ENCODE data around the gene POLD1. TPM values are rescaled to one million over a fixed set of nuclear protein-coding genes. Genes with fewer than 3 reads are reported as not detected.

The POLD1 gene
- total RNA-seq, 2 experiments from 2014 or later: 119 to 233 TPM

DNA sequence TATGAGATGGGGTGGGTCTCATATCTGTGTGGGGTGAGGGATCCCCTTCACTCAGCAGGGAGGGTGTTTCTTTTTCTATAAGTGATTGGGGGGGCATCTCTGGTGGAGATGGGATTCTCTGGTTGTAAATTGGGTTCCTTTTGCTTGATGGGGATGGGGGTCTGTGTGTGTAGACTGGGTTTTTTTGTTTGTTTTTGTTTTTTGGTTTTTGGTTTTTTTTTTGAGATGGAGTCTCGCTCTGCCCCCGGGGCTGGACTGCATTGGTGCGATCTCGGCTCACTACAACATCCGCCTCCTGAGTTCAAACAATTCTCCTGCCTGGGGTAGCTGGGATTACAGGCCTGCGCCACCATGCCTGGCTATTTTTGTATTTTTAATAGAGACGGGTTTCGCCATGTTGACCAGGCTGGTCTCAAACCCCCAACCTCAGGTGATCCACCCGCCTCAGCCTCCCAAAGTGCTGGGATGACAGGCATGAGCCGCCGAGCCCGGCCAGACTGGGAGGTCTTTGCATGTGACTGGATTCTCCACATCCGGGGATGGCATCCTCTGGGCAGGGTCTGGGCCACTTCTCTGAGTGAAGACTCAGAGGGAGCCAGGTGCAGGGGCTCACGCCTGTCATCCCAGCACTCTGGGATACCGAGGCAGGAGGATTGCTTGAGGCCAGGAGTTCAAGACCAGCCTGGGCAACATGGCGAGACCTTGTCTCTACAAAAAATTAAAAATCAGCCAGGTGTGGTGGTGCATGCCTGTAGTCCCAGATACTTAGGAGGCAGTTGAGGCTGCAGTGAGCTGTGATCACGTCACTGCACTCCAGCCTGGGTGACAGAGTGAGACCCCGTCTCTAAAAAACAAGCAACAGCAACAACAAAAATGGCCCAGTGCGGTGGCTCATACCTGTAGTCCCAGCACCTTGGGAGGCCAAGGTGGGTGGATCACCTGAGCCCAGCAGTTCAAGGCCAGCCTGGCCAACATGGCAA, 49.3 kb downstream of the POLD1 start:
- BruUV-seq (replicated peaks): no TSS peak
- peak overlapping the region; percentile 96 for H3K4me2 ChIP-seq (ENCODE audit: low read length)
- no peak for TF ChIP-seq EZH2phosphoT487 (IDR thresholded peaks at IDR 0.05; ENCODE audit: borderline replicate concordance, low read depth, low read length)
- no peak for TF ChIP-seq CTCF (conservative IDR thresholded peaks at IDR 0.05; ENCODE audit: low read length)
- no peaks in the 10 kb centered on the region for H3K9me2 ChIP-seq (ENCODE audit: insufficient read depth, low read length)
- H3K4me3 ChIP-seq (ENCODE audit: low read depth, low read length, poor library complexity, severe bottlenecking): peak overlapping the region; percentile 68
- peak; percentile 55 for DNase-seq (ENCODE audit: low spot score)
- no peaks in the 10 kb centered on the region for H4K20me1 ChIP-seq (ENCODE audit: insufficient read depth, low read length)
- peaks cover 81% of the 10 kb centered on the region for H3K4me1 ChIP-seq (ENCODE audit: insufficient read depth, low read length, poor library complexity, severe bottlenecking)
- H2AFZ ChIP-seq (ENCODE audit: low read length): peak overlapping the region; percentile 45; the same call in 1 of the 2 replicates
- intact Hi-C loops (cut with micrococcal nuclease; ENCODE audit: unreplicated experiment): loop anchor here (1.0 kb wide), 2 partner anchors 18 to 28 kb away; no protein-coding TSS in a partner anchor
- ChIA-PET CTCF (ENCODE audit: unreplicated experiment) (no interaction called here), POLR2A (no interaction called here)
- H3K79me2 ChIP-seq (ENCODE audit: insufficient read depth, low read depth, low read length): no peaks in the 10 kb centered on the region
- H3K9me3 ChIP-seq (ENCODE audit: low read length): no peaks in the 10 kb centered on the region
- peak overlapping the region; percentile 87 for H3K27ac ChIP-seq (ENCODE audit: low read depth, low read length, poor library complexity, severe bottlenecking)
- H3K36me3 ChIP-seq (ENCODE audit: insufficient read depth, low read length): peaks cover 11% of the 10 kb centered on the region

DNA sequence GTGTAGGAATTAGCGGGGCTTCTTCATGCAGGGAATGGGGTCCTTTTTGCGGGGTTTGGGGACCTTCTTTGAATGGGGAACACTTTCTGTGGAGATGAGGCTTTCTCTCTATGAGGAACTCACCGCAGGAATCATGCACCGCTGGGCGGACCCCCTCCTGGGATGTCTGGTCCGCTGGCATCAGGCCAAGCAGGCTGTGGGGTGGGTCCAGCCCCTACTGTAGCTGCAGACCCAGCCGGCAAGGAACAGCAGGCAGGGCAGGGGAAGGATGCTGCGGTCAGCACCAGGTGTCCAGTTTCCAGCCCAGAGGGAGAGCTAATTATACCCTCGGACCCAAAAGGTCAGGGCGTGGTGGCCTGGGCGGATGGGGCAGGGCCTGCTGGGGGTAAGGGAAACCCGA, 50.4 kb downstream of the POLD1 start:
- H3K4me2 ChIP-seq (ENCODE audit: low read length): peak overlapping the region; percentile 96
- intact Hi-C loops (cut with micrococcal nuclease; ENCODE audit: unreplicated experiment): loop anchor here (1.0 kb wide), 2 partner anchors 19 to 27 kb away; no protein-coding TSS in a partner anchor
- H2AFZ ChIP-seq (ENCODE audit: low read length): no peak overlapping the region
- H4K20me1 ChIP-seq (ENCODE audit: insufficient read depth, low read length): no peaks in the 10 kb centered on the region
- ChIA-PET CTCF (ENCODE audit: unreplicated experiment) (no interaction called here), POLR2A (no interaction called here)
- peaks cover 70% of the 10 kb centered on the region for H3K4me1 ChIP-seq (ENCODE audit: insufficient read depth, low read length, poor library complexity, severe bottlenecking)
- 0 out of 2 replicates have a peak, but pooled peaks cover under 1% of the 10 kb centered on the region for H3K36me3 ChIP-seq (ENCODE audit: insufficient read depth, low read length)
- H3K79me2 ChIP-seq (ENCODE audit: insufficient read depth, low read depth, low read length): no peaks in the 10 kb centered on the region
- no peaks in the 10 kb centered on the region for H3K9me2 ChIP-seq (ENCODE audit: insufficient read depth, low read length)
- BruUV-seq (replicated peaks): no TSS peak
- H3K9me3 ChIP-seq (ENCODE audit: low read length): no peaks in the 10 kb centered on the region
- TF ChIP-seq EZH2phosphoT487 (IDR thresholded peaks at IDR 0.05; ENCODE audit: borderline replicate concordance, low read depth, low read length): no peak
- no peak for TF ChIP-seq CTCF (conservative IDR thresholded peaks at IDR 0.05; ENCODE audit: low read length)
- peak overlapping the region; percentile 87 for H3K27ac ChIP-seq (ENCODE audit: low read depth, low read length, poor library complexity, severe bottlenecking)
- DNase-seq (ENCODE audit: low spot score): peak; percentile 94
- H3K4me3 ChIP-seq (ENCODE audit: low read depth, low read length, poor library complexity, severe bottlenecking): peak overlapping the region; percentile 68

DNA sequence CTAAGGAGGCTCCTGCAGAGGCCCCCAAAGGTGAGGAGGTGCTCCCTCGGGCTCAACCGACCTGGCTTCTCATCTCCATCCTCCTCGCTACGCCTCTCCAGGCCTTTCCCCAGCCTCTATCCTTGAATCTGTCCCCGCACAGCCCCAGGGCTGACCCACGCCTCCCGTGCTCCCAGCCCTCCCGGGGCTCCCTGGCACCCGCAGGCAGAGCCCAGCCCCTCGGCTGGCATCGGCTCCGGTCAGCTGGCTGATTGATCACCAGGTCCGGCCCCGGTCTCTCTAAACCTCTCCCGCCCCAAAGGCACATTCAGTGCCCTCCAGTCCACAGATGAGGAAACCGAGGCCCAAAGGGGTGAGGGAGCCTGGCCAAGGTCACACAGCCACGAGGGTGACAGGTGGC, 51.1 kb downstream of the POLD1 start:
- ChIA-PET POLR2A (no interaction called here), CTCF (ENCODE audit: unreplicated experiment) (no interaction called here)
- Histone ChIP-seq H3K27ac (ENCODE audit: low read depth, low read length, poor library complexity, severe bottlenecking) (peak overlapping the region; percentile 87), H3K36me3 (ENCODE audit: insufficient read depth, low read length) (no peaks in the 10 kb centered on the region), H2AFZ (ENCODE audit: low read length) (no peak overlapping the region), H3K9me3 (ENCODE audit: low read length) (no peaks in the 10 kb centered on the region), H3K4me2 (ENCODE audit: low read length) (peak overlapping the region; percentile 96), H3K4me1 (ENCODE audit: insufficient read depth, low read length, poor library complexity, severe bottlenecking) (peaks cover 65% of the 10 kb centered on the region), H3K79me2 (ENCODE audit: insufficient read depth, low read depth, low read length) (no peaks in the 10 kb centered on the region), H4K20me1 (ENCODE audit: insufficient read depth, low read length) (no peaks in the 10 kb centered on the region), H3K4me3 (ENCODE audit: low read depth, low read length, poor library complexity, severe bottlenecking) (peak overlapping the region; percentile 68), H3K9me2 (ENCODE audit: insufficient read depth, low read length) (no peaks in the 10 kb centered on the region)
- no TSS peak for BruUV-seq (replicated peaks)
- intact Hi-C loops (cut with micrococcal nuclease; ENCODE audit: unreplicated experiment): no loop called here
- DNase-seq (ENCODE audit: low spot score): no peak
- no peak for TF ChIP-seq EZH2phosphoT487 (IDR thresholded peaks at IDR 0.05; ENCODE audit: borderline replicate concordance, low read depth, low read length)
- no peak for TF ChIP-seq CTCF (conservative IDR thresholded peaks at IDR 0.05; ENCODE audit: low read length)

All from OCI-LY7 (cell line).